ENCODE results near the gene IGFN1.

IGFN1 gene

DNA sequence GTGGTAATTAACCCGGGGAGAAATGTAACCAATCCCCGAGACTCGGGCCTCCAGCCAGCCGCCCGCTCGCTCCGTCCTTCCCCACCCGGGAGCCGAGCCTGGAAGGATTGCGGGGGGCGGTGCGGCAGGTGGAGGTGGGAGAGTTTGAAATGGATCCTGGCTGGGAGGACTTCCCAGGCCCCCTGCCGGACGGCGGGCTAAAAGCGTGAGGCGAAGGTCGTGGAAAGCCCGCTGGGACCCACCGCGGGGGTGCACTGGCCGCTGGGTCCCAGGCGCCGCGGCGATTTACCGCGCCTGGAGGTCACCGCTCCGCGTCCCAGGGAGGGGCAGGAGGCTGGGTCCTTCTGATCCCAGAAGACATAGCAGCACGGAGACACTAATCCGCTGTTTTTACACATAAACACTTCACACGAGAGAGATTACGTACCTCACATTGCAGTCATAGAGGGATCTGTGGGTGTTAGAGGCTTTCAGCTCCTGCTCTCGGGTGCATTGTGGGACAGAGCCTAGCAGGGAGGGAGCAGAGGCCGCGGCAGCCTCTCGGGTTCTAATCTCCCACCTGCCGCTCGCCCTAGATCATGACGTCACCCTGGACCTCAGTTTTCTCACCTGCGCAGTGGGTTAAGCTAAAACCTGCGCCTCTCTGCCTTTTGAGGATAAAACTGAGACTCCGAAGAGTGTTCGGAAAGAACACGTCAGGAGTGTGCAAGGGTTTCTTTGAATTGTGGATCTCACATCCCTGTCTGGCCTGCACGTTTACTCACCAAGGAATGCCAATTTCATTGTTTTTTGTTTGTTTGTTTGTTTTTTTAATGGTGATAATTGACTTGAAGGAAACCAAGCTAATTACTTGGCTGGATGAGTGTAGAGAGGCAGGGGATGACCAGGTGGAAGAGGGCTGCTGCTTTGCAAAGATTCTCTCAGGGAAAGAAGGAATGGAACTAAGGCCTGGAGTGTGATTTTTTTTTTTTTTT is 19.3 kb upstream of the IGFN1 start:
- TF ChIP-seq POLR2A (IDR thresholded peaks at IDR 0.05; ENCODE audit: low read depth, low read length): no peak
- FAIRE-seq (no peak), DNase-seq (ENCODE audit: insufficient read length, low spot score) (peak; percentile 40)

- FAIRE-seq (no peak), DNase-seq (ENCODE audit: insufficient read length, low spot score) (no peak)
- TF ChIP-seq POLR2A (IDR thresholded peaks at IDR 0.05; ENCODE audit: low read depth, low read length): no peak
These were observed 18.3 kb upstream of the IGFN1 start for GRCh38 chr1:201172326-201172725.

DNA sequence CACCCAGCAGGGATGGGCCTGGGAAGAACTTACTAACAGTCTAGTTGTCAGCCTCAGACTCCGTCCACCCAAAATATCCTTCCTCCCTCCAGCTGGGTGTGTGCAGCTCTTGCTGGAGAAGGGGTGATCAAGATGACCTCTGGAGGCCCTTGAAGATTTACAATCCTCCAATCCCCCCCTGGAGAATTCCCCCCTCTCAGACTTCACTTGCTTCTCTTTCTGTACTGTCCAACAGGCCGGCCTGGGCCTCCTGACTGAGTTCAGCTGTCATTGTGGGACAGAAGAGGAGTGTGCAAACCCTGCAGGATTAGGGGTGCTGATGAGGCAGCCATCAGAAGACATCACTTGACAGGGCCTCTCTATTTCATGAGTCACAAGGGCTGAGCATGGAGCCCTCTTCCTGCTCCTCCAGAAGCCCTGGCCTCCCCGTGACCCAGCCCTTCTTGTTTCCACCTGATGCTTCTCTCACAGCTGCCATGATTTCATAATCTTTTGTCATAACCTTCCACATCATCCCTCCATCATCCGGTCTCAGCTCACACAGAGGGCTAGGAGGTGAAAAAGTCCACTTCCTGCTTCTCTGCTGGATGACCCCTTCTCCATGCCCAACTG is 17.5 kb upstream of the IGFN1 start:
- TF ChIP-seq POLR2A (IDR thresholded peaks at IDR 0.05; ENCODE audit: low read depth, low read length): no peak
- no peak for FAIRE-seq
- no peak for DNase-seq (ENCODE audit: insufficient read length, low spot score)

DNA sequence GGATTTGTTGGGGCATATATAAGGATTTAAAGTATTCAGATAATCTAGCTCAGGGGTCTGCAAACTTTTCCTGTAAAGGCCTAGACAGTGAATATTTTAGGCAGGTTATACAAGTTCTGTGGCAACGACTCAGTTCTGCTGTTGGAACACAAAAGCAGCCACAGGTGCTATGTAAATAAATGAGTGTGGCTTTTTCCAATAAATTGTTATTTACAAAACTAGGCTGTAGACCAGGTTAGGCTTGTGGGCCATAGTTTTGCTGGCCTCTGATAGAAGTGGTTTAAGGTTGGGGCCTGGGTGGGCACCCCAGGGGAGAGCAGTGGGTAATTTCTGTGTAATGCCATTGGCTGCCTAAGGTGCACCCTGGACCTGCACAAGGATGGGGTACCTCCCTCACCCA is 16.9 kb upstream of the IGFN1 start:
- no peak for TF ChIP-seq POLR2A (IDR thresholded peaks at IDR 0.05; ENCODE audit: low read depth, low read length)
- DNase-seq (ENCODE audit: insufficient read length, low spot score) (no peak), FAIRE-seq (no peak)

DNA sequence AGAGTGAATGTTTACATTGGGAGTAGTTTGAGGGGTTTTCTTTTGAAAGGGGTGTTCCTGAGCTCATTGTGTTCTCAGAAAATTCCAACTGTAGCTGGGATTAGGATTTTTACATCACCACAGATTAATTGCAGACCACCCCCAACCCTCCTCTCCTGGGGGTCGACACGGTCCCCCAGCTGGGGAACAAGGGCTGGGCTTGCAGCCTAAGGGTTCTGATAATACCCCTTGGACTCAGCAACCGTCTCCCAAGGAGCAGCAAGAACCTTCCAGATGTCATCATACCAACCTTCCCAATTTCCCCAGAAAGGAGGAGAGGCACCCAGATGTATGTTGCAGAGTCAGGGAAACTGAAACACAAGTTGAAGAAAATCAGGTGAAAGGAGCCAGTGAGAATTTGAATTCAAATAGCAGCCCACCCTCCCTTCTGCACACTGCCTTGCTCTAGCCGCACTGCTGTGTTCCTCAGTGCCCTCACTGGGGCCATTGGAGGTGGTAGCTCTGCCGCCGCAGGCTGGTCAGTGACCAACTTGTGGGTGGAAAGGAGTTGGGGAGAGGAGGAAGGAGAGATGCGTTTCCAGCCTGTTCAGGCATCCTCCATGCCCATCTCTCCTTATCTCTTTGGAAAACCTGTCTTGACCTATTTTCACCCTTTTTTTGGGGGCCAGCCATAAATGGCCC is 14.7 kb upstream of the IGFN1 start:
- DNase-seq (ENCODE audit: insufficient read length, low spot score): no peak
- TF ChIP-seq POLR2A (IDR thresholded peaks at IDR 0.05; ENCODE audit: low read depth, low read length): no peak
- no peak for FAIRE-seq

- DNase-seq (ENCODE audit: insufficient read length, low spot score) (peak; percentile 28), FAIRE-seq (no peak)
- no peak for TF ChIP-seq POLR2A (IDR thresholded peaks at IDR 0.05; ENCODE audit: low read depth, low read length)
These were observed 13.7 kb upstream of the IGFN1 start for GRCh38 chr1:201176940-201177339.

DNA sequence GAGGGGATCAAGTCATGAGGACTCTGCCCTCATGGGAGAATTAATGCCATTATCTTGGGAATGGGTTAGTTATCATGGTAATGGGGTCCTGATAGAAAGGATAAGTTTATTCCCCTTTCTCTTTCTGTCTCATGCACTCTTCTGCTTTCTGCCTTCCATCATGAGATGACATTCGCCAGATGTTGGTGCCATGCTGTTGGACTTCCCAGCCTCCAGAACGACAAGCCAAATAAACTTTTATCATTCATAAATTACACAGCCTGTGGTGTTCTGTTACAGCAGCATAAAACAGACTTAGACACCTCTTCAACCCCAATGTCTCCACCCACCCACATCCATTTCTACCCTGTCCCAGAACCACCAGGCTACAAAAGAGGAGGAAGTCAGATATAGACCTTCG is 11.9 kb upstream of the IGFN1 start:
- DNase-seq (ENCODE audit: insufficient read length, low spot score) (no peak), FAIRE-seq (no peak)
- no peak for TF ChIP-seq POLR2A (IDR thresholded peaks at IDR 0.05; ENCODE audit: low read depth, low read length)

DNA sequence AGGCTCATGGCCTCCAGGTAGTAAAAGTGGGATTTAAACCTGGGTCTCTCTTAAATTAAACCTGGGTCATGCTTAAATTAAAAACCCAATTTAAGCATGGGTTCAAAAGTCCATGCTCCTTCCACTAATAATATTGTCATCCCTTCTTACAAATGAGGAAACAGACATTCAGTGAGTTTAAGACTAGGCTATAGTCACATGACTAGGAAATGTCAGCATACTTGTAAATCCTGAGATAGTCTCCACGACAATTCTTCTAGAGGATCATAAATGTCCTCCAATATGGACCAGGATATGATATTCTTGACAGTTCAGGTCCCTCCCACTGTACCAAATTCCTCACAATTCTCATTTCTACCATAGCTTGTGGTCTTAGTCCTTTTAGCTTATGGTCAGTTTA is 10.5 kb upstream of the IGFN1 start:
- FAIRE-seq: no peak
- no peak for DNase-seq (ENCODE audit: insufficient read length, low spot score)
- no peak for TF ChIP-seq POLR2A (IDR thresholded peaks at IDR 0.05; ENCODE audit: low read depth, low read length)

DNA sequence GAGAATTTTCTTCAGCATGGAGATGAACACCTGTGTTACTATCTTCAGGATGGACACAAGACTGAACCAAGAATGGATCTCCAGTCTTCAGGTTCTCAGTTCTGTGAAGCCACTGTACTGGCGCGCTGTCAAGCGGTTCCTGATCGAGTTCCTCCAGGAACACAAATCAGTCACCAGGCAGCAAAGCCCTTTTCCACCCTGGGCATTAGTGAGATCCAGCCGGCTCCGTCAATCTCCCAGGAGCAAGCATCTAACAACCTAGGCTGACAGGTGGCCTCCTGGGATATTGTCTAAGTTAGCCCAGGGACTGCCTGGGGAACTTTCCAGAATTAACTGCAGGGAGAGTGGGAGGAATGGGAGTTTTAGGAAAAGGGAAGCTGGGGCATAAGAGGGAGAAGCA is 9.7 kb upstream of the IGFN1 start:
- DNase-seq (ENCODE audit: insufficient read length, low spot score) (no peak), FAIRE-seq (no peak)
- no peak for TF ChIP-seq POLR2A (IDR thresholded peaks at IDR 0.05; ENCODE audit: low read depth, low read length)

DNA sequence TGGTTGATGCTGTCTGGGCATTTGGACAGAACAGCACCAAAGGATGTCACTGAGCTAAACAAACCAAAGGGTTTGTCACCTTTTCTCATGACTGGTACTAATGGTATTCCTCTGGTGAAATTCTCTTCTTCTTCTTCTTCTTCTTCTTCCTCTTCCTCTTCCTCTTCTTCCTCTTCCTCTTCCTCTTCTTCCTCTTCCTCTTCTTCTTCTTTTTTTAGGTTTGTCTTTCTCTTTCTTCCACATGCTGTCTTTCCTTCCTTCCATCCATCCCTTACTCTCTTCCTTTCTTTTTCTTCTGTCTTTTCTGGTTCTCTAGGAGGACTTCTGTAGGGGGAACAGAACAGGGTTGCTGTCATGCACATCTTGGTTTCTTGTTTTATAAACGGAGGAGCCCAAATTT is 9.3 kb upstream of the IGFN1 start:
- TF ChIP-seq POLR2A (IDR thresholded peaks at IDR 0.05; ENCODE audit: low read depth, low read length): no peak
- DNase-seq (ENCODE audit: insufficient read length, low spot score): no peak
- FAIRE-seq: no peak

DNA sequence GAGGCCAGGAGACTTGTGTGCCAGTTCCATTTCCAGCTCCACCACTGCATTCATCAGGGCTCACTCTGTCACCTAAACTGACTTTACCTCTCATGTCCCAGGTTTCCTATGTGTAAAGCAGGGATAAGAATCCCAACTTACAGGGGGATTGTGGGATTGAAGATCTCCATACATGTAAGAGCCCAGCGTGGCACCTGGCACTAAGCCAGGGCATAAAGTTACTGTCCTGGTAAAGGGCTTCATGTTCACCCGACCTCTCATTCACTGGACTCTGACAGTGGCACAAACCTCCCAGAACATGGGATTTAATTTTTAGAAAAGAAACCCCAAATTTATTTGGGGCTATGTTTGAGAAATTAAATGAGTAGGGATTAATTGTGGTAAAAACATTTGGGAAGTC is 8.9 kb upstream of the IGFN1 start:
- no peak for TF ChIP-seq POLR2A (IDR thresholded peaks at IDR 0.05; ENCODE audit: low read depth, low read length)
- no peak for DNase-seq (ENCODE audit: insufficient read length, low spot score)
- no peak for FAIRE-seq

DNA sequence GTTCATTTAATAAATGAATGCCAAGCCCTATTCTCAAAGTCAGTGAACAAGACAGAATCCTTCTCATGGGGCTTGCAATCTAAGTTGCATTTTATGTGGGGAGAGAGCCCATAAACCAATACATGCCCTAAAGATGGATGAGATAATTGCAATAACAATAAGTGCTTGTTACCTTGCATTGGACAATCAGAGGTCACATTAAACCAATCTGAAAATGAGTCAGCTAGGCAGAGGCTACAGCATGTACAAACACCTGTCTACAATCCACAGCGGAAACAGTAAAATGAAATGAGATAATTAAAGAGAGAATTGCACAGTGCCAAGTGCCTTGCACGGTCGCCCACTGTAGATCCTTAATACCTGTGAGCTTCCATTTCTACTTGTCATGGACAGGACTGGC is 7.4 kb upstream of the IGFN1 start:
- no peak for TF ChIP-seq POLR2A (IDR thresholded peaks at IDR 0.05; ENCODE audit: low read depth, low read length)
- FAIRE-seq: no peak
- no peak for DNase-seq (ENCODE audit: insufficient read length, low spot score)

- no peak for TF ChIP-seq POLR2A (IDR thresholded peaks at IDR 0.05; ENCODE audit: low read depth, low read length)
- no peak for FAIRE-seq
- DNase-seq (ENCODE audit: insufficient read length, low spot score): no peak
These were observed 6.9 kb upstream of the IGFN1 start for GRCh38 chr1:201183753-201184152.

- FAIRE-seq (peak; percentile 84), DNase-seq (ENCODE audit: insufficient read length, low spot score) (peak; percentile 76)
These were observed 6.1 kb upstream of the IGFN1 start for GRCh38 chr1:201184307-201185122.

More at GRCh38 chr1:201184307-201185122, 6.1 kb upstream of the IGFN1 start:
- no peak for TF ChIP-seq POLR2A (IDR thresholded peaks at IDR 0.05; ENCODE audit: low read depth, low read length)

Data from H54 (cell line).